CD14-positive monocyte (primary cell): Measurements from ENCODE around the gene AFAP1L1. TPM values are rescaled to one million over a fixed set of nuclear protein-coding genes. Genes with fewer than 3 reads are reported as not detected.

Experiments
- DNase-seq, 3 donors: peaks; one replicate each; pipeline ENCODE4 v3.0.0-alpha.2; 2011 to 2022
- H2AFZ ChIP-seq: 2 replicates; pipeline ENCODE4 v1.6.0; 2012; ENCODE audit warnings: mild to moderate bottlenecking, low read depth, low read length, inconsistent platforms; ENCODE audit not compliant: insufficient read depth, poor library complexity, severe bottlenecking
- H3K27ac ChIP-seq, 2 donors: 1 replicate in 1 of 2; 2 replicates in 1 of 2; pipeline ENCODE4 v1.5.1; 2012 to 2013; ENCODE audit warnings: low read length in 2 of 2, control low read depth in 1 of 2, inconsistent platforms in 1 of 2, low read depth in 1 of 2, mild to moderate bottlenecking in 1 of 2
- H3K27me3 ChIP-seq, 2 donors: one replicate each; pipeline versions ENCODE4 v1.6.0 to v1.6.1; 2011 to 2013; ENCODE audit warnings: low read length in 2 of 2; ENCODE audit not compliant: control insufficient read depth in 2 of 2, insufficient read depth in 2 of 2
- H3K36me3 ChIP-seq, 2 donors: replicated peaks in 1 of 2; 1 replicate in 1 of 2; 2 replicates in 1 of 2; pipeline versions ENCODE4 v1.5.1 to v1.6.1; 2012 to 2013; ENCODE audit warnings: low read length in 2 of 2, control low read depth in 1 of 2, inconsistent platforms in 1 of 2, mild to moderate bottlenecking in 1 of 2; ENCODE audit not compliant: insufficient read depth in 2 of 2, control insufficient read depth in 1 of 2
- H3K4me1 ChIP-seq, 2 donors: 1 replicate in 1 of 2; 2 replicates in 1 of 2; pipeline versions ENCODE4 v1.5.1 to v1.6.1; 2012 to 2013; ENCODE audit warnings: low read length in 2 of 2, control low read depth in 1 of 2, inconsistent platforms in 1 of 2, mild to moderate bottlenecking in 1 of 2, moderate library complexity in 1 of 2; ENCODE audit not compliant: insufficient read depth in 2 of 2, control insufficient read depth in 1 of 2
- H3K4me2 ChIP-seq: replicated peaks from 2 replicates; pipeline ENCODE3; 2012; ENCODE audit warnings: low read length, moderate library complexity, mild to moderate bottlenecking; ENCODE audit not compliant: poor library complexity, severe bottlenecking; ENCODE audit errors: extremely low read depth
- H3K4me3 ChIP-seq, 3 experiments: fragments of 200-600 bp in 1 of 3; sonication (generic) in 1 of 3; replicated peaks in 1 of 3; 1 replicate in 2 of 3; 2 replicates in 1 of 3; pipeline ENCODE4 v1.5.1; 2011 to 2013; ENCODE audit warnings: low read length in 3 of 3, mild to moderate bottlenecking in 3 of 3, control low read depth in 2 of 3, low read depth in 2 of 3, inconsistent platforms in 1 of 3, moderate library complexity in 1 of 3
- H3K79me2 ChIP-seq: 2 replicates; pipeline ENCODE4 v1.6.0; 2012; ENCODE audit warnings: mild to moderate bottlenecking, control low read depth, inconsistent platforms, low read length, moderate library complexity; ENCODE audit not compliant: insufficient read depth
- H3K9ac ChIP-seq: 2 replicates; pipeline ENCODE4 v1.6.0; 2017; ENCODE audit warnings: low read length, mild to moderate bottlenecking; ENCODE audit not compliant: insufficient read depth, poor library complexity, severe bottlenecking
- H3K9me3 ChIP-seq, 2 donors: replicated peaks in 1 of 2; 1 replicate in 1 of 2; 2 replicates in 1 of 2; pipeline versions ENCODE4 v1.5.1 to v1.6.1; 2012 to 2013; ENCODE audit warnings: low read length in 2 of 2, control low read depth in 1 of 2; ENCODE audit not compliant: control insufficient read depth in 1 of 2, insufficient read depth in 1 of 2
- H4K20me1 ChIP-seq: 2 replicates; pipeline ENCODE4 v1.6.0; 2012; ENCODE audit warnings: mild to moderate bottlenecking, low read length, control low read depth, moderate library complexity; ENCODE audit not compliant: insufficient read depth
- H3K27ac Mint-ChIP-seq, 7 donors: one replicate each; pipeline ENCODE4 v1.8.0; 2020; ENCODE audit warnings: mild to moderate bottlenecking in 7 of 7, mixed read lengths in 7 of 7, moderate library complexity in 6 of 7, inconsistent platforms in 2 of 7
- H3K27me3 Mint-ChIP-seq, 3 donors: one replicate each; pipeline ENCODE4 v1.8.0; 2021 to 2022; ENCODE audit warnings: low read depth in 3 of 3, mild to moderate bottlenecking in 3 of 3, mixed read lengths in 3 of 3, moderate library complexity in 3 of 3, inconsistent platforms in 1 of 3
- H3K36me3 Mint-ChIP-seq, 2 donors: one replicate each; pipeline ENCODE4 v1.8.0; 2020; ENCODE audit warnings: mixed read lengths in 2 of 2, inconsistent platforms in 1 of 2, mild to moderate bottlenecking in 1 of 2
- H3K4me1 Mint-ChIP-seq: one replicate; pipeline ENCODE4 v1.8.0; 2020; ENCODE audit warnings: mild to moderate bottlenecking, mixed read lengths
- H3K4me3 Mint-ChIP-seq, 2 donors: one replicate each; pipeline ENCODE4 v1.8.0; 2020; ENCODE audit warnings: mild to moderate bottlenecking in 2 of 2, mixed read lengths in 2 of 2, moderate library complexity in 1 of 2
- H3K9me3 Mint-ChIP-seq, 7 donors: one replicate each; pipeline ENCODE4 v1.8.0; 2020 to 2022; ENCODE audit warnings: mixed read lengths in 7 of 7, mild to moderate bottlenecking in 6 of 7, moderate library complexity in 6 of 7, inconsistent platforms in 2 of 7
- WGBS: methylation state at CpG from one replicate; pipeline ENCODE4 v1.1.5; 2013; ENCODE audit warnings: missing lambda C conversion rate; ENCODE audit not compliant: insufficient coverage; 5-methylcytosine and 5-hydroxymethylcytosine counted together
- intact Hi-C, 2 donors: fragments of 100-400 bp; cut with micrococcal nuclease; formaldehyde crosslinking; loops; one replicate each; pipeline versions ENCODE4 v1.15.0 to v1.15.1; 2023
- polyA plus RNA-seq, 3 donors: library from polyadenylated mRNA; depleted of rRNA in 1 of 3; unstranded in 2 of 3; stranded (reverse) in 1 of 3; fragments of 300-500 nt in 2 of 3; fragments of >200 nt in 1 of 3; fragmentation: Illumina TruSeq in 2 of 3; gene quantifications; 1 replicate in 2 of 3; 2 replicates in 1 of 3; pipeline ENCODE4 v1.2.3, GENCODE V29; 2012 to 2021
- TF ChIP-seq, protein P1 (sequence below): fragments of 200-600 bp; IDR thresholded peaks from one replicate; pipeline ENCODE4 v1.8.0; 2022; ENCODE audit warnings: antibody characterized with exemption, mild to moderate bottlenecking

Gene AFAP1L1
- polyA plus RNA-seq, 3 donors, result not detected

DNA sequence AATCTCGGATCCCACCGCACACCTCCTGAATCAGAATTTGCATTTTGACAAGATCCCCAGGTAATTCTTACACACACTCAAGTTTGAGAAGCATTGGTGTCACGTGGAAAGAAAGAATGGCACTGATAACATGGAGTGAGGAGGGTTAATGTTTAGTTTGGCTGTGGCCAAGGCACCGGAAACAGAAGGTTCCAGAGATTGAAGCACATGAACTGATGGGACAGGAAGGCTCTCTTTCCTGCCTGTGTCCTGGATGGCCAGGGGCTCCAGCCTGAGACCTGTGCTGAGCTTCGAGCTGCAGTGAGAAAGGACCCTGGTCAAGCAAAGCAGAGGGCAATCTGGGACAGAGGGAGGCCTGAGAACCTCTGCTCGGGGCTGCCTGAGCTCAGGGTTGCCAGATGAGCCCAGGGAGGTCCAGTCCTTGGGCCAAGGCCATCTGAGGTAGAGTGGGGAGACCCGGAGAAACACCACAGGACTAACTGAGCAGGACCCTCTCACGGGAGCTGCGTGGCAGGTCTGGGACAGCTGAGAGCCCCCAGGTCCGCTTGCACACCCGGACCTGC lies 27.3 kb downstream of the AFAP1L1 start:
- TF ChIP-seq, protein P1, sequence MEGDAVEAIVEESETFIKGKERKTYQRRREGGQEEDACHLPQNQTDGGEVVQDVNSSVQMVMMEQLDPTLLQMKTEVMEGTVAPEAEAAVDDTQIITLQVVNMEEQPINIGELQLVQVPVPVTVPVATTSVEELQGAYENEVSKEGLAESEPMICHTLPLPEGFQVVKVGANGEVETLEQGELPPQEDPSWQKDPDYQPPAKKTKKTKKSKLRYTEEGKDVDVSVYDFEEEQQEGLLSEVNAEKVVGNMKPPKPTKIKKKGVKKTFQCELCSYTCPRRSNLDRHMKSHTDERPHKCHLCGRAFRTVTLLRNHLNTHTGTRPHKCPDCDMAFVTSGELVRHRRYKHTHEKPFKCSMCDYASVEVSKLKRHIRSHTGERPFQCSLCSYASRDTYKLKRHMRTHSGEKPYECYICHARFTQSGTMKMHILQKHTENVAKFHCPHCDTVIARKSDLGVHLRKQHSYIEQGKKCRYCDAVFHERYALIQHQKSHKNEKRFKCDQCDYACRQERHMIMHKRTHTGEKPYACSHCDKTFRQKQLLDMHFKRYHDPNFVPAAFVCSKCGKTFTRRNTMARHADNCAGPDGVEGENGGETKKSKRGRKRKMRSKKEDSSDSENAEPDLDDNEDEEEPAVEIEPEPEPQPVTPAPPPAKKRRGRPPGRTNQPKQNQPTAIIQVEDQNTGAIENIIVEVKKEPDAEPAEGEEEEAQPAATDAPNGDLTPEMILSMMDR, result no peak
- Histone ChIP-seq H3K9me3 (no peaks in the 10 kb centered on the region), H3K9ac (no peak overlapping the region), H3K36me3 (no peaks in the 10 kb centered on the region), H3K4me3 (no peak overlapping the region), H2AFZ (peak overlapping the region; percentile 44), H3K4me1 (peaks cover 7% of the 10 kb centered on the region in 2 donors), H3K27me3 (peaks cover 0 to 6% of the 10 kb centered on the region in 2 donors), H3K79me2 (no peaks in the 10 kb centered on the region), H3K27ac (no peak overlapping the region), H3K4me2 (no peak overlapping the region), H4K20me1 (no peaks in the 10 kb centered on the region)
- intact Hi-C loops, result no loop called here
- Mint-ChIP-seq H3K27ac (peak overlapping the region in 1 of 7 donors; percentile 41), H3K36me3 (no peaks in the 10 kb centered on the region), H3K9me3 (no peaks in the 10 kb centered on the region), H3K27me3 (peaks cover 7 to 20% (median 10%) of the 10 kb centered on the region in 3 donors), H3K4me1 (peaks cover 18% of the 10 kb centered on the region), H3K4me3 (peak overlapping the region in 1 of 2 donors; percentile 48)
- DNase-seq, result no peak
- WGBS, result 2% methylated on average over 9 of the region's 11 CpGs

DNA sequence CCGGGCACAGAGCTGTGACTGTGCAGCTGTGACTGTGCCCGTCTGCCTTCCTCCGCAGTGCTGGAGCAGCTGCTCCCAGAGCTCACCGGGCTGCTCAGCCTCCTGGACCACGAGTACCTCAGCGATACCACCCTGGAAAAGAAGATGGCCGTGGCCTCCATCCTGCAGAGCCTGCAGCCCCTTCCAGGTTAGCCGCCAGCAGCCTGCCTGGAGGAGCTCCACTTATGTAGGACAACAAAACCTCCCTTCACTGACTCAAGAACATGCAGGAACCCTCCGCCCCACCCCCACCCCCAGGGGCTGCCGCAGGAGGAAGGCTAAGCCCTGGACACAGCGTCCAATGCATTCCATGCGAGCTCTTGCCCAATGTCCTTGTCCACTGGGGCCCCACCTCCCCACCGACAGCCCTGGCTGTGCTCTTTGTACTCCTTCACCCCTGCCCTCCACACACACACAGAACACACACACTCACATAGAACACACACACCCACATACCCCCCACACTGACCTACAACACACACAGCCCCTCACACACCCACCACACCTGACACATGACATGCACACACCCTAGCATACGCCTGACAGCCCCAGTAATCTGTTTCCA lies 27.9 kb downstream of the AFAP1L1 start:
- DNase-seq, result no peak
- intact Hi-C loops, result no loop called here
- H3K4me3 Mint-ChIP-seq, result peak overlapping the region in 1 of 2 donors; percentile 48
- peaks cover 7 to 20% (median 12%) of the 10 kb centered on the region in 3 donors for H3K27me3 Mint-ChIP-seq
- H3K4me1 Mint-ChIP-seq, result peaks cover 18% of the 10 kb centered on the region
- H3K27ac Mint-ChIP-seq, result peak overlapping the region in 1 of 7 donors; percentile 62
- no peaks in the 10 kb centered on the region for H3K79me2 ChIP-seq
- H3K9ac ChIP-seq, result no peak overlapping the region
- no peaks in the 10 kb centered on the region for H3K9me3 ChIP-seq
- H3K4me2 ChIP-seq, result no peak overlapping the region
- no peaks in the 10 kb centered on the region for H4K20me1 ChIP-seq
- 17% methylated on average over 14 of the region's 14 CpGs for WGBS
- H3K36me3 Mint-ChIP-seq, result no peaks in the 10 kb centered on the region
- H3K27ac ChIP-seq, result no peak overlapping the region
- no peak overlapping the region for H3K4me3 ChIP-seq
- no peaks in the 10 kb centered on the region for H3K36me3 ChIP-seq
- H2AFZ ChIP-seq, result peak overlapping the region; percentile 44
- H3K27me3 ChIP-seq, result peaks cover 0 to 6% of the 10 kb centered on the region in 2 donors
- H3K4me1 ChIP-seq, result peaks cover 7% of the 10 kb centered on the region in 2 donors
- H3K9me3 Mint-ChIP-seq, result no peaks in the 10 kb centered on the region
- TF ChIP-seq, protein P1, result no peak
